HG02938 (cell line): ENCODE results near the gene CRTAP.
"Not testable (repeated sequence)": the region's sequence is repeated elsewhere in the genome, so short reads cannot be mapped to it uniquely, and the experiment has no call there.

ENCODE experiments used
- ATAC-seq: cut with Tn5 transposase; IDR thresholded peaks from one replicate; pipeline ENCODE4 v1.9.1; 2021; ENCODE audit warnings: mild to moderate bottlenecking, moderate library complexity; ENCODE audit not compliant: unreplicated experiment

CRTAP gene

DNA sequence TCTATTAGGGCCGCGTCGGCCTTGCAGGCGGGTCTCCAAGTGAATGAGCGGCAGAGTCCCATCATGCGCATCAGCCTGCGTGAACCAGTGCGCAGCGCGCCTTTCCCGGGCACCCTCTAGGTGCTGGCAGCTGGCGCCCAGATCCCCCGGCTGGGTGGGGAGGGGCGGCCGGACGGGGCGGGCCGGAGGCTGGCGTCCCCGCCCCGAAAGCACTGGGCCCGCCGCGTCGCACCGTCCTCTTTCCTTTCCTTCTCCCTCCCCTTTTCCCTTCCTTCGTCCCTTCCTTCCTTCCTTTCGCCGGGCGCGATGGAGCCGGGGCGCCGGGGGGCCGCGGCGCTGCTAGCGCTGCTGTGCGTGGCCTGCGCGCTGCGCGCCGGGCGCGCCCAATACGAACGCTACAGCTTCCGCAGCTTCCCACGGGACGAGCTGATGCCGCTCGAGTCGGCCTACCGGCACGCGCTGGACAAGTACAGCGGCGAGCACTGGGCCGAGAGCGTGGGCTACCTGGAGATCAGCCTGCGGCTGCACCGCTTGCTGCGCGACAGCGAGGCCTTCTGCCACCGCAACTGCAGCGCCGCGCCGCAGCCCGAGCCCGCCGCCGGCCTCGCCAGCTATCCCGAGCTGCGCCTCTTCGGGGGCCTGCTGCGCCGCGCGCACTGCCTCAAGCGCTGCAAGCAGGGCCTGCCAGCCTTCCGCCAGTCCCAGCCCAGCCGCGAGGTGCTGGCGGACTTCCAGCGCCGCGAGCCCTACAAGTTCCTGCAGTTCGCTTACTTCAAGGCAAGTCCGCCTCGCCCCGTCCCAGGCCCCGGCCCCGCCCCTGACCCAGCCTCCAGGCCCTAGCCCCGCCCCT is at the start of gene CRTAP:
Gene CRTAP, plus strand, starts transcription at position 243 of the 850 bp plus-strand sequence. Its CDS starts 64 bp downstream, at position 307.
- ATAC-seq: peak; percentile 71

DNA sequence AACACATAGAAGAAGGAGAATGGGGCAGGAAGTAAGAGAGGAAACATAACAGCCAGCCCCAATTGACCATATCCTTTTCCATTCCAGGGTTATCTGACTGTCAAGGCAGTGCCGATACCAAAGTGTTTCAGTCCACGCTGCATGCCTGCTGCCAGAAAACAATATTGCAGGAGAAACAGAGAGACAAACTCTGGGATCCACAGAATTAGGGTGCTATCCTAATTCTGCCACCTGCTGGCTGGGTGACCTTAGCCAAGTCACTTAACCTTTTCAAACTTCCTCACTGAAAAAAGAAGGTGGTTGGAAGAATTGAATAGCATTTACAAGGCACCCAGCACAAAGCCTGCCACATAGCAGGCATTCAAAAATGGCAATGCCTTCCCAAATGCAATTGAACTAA is 48.9 kb upstream of the CRTAP start:
- ATAC-seq: no peak

DNA sequence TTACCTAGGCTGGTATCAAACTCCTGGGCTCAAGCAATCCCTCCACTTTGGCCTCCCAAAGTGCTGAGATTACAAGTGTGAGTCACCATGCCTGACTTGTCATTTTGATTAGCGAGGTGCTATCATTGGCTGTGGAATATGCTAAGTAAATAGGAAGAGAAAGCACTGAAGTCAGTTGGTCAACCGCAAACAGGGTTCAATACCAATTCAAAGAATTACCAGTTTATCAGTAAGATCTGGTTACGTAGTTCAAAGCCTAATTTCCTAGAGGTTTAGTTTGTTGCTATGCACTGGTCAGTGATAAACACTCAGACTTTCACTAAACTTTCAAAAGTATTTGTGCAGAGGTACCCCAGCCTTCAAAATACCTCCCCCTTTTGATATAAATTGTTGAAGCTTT is 46.3 kb upstream of the CRTAP start:
- ATAC-seq: no peak

DNA sequence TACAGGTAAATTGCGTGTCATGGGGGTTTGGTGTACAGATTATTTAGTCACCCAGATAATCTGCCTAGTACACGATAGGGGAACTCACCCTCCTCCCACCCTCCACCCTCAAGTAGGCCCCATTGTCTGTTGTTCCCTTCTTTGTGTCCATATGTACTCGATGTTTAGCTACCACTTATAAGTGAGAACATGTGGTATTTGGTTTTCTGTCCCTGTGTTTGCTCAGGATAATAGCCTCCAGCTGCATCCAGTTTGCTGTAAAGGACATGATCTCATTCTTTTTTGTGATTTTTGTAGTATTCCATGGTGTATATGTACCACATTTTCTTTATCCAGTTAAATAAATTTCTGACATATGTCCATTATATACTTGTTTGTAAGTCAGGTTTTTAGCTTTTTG is 44.0 kb upstream of the CRTAP start:
- ATAC-seq: not testable (repeated sequence)

DNA sequence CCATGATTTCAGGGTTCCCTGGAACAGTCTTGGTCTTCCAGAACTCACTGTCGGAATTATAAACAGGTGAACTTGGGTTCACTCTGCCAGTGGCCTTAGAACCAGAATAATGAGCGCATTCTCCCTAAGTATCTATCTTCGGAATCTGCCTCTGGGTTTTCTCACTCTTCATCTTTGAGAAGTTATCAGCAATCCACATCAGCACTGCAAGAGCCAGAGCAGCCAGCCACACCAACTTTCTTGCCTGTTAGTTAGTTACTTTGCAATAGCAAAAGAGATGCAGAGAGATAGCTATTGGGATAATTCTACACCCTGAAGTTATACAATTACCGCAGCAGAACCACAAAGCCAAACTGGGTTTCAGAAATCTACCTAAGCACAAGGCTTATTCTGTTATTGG is 42.6 kb upstream of the CRTAP start:
- no peak for ATAC-seq

DNA sequence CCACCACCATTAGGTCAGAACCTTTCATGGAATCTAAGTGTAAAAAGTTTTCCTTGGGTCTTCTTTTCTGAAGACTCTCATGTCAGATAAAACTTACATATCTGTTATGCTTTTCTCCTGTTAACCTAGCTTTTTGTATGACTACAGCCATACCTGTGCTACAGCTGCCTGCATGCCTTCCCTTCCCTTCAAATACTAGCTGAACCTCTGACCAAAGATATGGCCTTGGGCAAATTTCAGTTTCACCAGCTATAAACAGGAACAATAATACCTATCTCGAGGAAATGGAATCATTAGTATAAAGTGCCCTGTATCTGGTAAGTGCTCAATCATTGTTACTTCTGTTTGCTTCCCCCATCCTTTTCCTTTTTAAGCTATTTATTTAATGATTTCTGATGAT is 41.9 kb upstream of the CRTAP start:
- ATAC-seq: no peak

DNA sequence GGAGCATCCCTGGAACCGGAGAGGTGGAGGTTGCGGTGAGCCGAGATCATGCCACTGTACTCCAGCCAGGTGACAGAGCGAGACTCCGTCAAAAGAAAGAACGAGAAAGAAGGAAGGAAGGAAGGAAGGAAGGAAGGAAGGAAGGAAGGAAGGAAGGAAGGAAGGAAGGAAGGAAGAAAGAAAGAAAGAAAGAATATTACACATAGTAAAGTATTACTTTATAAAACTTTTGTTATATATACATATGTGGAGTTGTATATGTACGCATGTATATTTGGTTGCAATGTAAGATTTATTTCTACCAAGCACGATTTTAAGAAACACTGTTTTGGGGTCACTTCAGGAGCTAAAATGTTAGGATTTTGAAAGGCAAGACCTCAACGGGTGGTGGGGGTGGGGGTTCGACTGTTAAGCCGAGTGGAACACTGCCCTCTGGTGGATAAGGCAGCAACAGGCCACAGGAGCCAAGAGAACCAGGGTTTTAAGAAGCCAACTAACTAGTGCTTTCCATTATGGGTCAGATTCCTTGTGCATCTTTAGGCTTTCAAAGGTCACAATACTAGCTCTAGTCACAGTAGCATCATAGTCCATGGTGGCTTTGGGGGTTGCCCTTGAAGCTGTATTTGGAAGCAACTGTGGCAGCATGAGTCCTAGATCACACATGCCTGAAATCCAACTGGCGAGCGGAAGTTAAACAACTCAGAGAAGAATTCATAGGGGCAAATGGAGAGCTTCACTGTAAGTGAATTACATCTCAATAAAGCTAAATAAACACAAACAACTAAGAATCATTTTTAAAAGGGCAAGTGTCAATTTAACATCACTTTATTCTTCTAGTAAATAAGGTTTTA is 39.4 kb upstream of the CRTAP start:
- peak; percentile 54 for ATAC-seq

DNA sequence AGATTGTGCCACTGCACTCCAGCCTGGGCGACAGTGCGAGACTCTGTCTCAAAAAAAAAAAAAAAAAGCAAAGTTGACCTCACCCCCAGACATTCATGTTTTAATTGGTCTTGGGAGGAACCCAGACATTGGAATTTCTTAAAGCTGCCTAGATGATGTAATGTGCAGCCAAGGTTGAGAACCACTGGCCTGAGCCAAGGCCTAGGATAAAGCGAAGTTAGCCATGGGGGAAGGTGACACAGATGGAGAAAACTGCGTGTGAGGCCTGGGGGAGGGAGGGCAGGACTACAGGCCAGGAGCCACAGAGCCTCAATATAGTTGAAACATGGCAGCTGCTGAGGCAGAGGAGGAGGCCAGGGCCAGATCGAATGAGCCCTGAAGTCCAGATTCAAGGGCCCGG is 37.8 kb upstream of the CRTAP start:
- no peak for ATAC-seq

DNA sequence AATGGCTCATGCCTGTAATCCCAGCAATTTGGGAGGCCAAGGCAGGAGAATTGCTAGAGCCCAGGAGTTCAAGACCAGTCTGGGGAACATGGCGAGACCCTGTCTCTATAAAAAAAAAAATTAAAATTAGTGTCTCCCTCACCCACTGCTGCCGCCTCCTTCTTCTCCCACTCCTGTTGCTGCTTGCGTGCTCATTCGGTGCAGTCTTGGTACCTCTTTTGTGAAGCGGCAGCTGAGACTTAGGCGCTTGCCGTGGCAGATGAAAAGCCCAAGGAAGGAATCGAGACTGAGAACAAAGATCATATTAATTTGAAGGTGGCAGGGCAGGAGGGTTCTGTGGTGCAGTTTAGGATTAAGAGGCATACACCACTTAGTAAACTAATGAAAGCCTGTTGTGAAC is 36.9 kb upstream of the CRTAP start:
- ATAC-seq: no peak

DNA sequence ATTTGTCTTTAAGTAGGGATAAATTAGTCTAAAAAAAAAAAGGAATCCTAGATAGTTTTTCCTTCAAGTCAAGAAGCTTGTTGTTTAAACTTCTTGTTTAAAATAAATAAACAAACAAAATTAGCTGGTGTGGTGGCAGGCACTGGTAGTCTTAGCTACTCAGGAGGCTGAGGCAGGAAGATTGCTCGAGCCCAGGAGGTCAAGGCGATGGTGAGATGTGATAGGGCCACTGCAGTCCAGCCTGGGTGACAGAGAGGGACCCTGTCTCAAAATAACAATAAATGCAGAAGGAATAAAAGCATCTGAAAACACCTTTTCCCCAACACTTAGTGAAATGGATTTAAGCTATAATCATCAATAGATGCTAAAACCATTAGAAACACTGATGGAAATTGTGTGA is 35.8 kb upstream of the CRTAP start:
- ATAC-seq: no peak

DNA sequence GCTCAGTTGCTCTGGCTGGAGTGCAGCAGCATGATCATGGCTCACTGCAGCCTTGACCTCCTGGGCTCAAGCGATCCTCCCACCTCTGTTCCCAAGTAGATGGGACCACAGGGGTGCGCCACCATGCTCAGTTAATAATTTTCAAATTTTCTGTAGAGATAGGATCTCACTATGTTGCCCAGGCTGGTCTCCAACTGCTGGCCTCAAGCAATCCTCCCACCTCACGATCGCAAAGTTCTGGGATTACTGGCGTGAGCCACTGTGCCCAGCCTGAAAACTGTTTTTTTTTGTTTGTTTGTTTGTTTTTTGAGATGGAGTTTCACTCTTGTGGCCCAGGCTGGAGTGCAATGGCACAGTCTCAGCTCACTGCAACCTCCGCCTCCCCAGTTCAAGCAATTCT is 34.0 kb upstream of the CRTAP start:
- ATAC-seq: not testable (repeated sequence)

DNA sequence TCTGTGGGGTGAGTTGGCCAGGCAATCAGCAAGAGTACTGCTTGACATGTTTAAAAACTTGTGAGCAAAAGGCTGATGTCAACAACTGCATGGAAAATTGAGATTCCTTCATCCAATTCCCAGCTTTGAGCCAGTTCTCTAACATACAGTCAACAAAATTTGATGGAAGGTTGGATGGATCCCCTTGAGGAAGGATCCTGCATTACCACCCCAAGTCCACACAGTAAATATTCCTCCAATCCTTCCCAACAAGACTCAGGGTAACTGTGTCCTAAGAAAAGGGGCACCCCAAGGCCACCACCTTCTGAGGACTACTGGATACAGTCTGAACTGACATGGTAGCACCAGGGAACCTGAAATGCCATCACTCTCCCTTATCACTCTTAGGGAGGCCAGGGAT is 32.0 kb upstream of the CRTAP start:
- no peak for ATAC-seq

DNA sequence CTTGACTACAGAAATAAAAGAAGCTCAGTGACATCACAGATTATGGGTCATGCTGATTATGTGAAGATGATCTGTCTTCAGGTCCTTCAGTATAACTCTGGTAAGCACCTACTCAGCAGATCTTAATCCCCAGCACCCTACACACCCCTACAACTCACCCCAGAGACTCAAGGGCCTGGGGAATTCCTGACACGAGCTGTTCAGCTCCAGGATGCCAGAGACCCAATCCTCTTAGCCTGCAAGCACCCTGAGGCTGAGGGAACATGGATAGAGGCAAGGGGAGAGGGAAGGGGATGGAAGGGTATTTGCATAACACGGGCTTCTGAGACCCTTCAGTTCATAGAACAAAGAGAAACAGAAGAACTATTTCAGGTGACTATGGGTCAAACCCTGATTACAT is 29.9 kb upstream of the CRTAP start:
- no peak for ATAC-seq

DNA sequence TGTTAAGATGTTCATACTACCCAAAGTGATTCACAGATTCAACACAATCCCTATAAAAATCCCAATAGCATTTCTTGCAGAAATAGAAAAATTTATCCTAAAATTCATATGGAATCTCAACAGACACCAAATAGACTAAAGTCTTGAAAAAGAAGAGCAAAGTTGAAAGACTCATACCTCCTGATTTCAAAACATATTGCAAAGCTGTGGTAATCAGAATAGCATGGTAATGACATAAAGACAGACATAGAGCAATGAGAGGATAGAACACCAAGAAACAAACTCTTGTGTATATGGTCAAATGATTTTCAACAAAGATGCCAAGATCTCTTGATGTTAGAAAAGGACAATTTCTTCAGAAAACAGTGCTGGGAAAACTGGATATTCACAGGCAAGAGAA is 25.1 kb upstream of the CRTAP start:
- no peak for ATAC-seq

DNA sequence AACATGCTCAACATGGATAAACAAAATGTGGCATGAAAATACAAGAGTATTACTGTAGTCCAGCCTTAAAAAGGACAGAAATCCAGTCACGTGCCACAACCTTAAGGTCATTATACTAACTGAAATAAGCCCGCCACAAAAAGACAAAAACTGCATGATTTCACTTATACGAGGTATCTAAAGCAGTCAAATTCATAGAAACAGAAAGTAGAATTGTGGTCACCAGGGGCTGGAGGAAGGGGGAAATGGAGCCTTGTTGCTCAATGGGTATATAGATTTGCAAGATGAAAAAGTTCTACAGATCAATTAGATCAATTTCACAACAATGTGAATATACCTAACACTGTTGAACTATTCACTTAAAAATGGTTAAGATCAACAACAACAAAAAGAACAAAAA is 24.3 kb upstream of the CRTAP start:
- peak; percentile 94 for ATAC-seq

DNA sequence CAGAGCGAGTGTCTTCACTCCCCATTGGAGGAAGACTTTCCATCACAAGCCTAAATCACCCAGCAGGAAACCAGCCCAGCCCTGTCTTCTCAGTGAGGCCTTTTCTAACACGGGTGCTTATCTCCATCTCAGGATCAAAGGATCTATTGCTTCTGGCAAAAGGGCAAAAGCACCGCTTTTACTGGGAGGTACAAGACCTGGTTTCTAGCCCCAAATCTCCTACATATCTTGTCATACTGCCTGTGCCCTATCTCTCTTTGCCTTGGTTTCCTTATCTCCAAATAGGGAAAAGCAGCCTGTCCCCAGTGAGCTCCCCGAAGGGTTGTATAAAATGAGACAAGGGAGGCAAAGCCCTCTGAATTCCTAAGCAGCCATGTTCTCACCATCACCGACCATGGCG is 22.1 kb upstream of the CRTAP start:
- no peak for ATAC-seq

DNA sequence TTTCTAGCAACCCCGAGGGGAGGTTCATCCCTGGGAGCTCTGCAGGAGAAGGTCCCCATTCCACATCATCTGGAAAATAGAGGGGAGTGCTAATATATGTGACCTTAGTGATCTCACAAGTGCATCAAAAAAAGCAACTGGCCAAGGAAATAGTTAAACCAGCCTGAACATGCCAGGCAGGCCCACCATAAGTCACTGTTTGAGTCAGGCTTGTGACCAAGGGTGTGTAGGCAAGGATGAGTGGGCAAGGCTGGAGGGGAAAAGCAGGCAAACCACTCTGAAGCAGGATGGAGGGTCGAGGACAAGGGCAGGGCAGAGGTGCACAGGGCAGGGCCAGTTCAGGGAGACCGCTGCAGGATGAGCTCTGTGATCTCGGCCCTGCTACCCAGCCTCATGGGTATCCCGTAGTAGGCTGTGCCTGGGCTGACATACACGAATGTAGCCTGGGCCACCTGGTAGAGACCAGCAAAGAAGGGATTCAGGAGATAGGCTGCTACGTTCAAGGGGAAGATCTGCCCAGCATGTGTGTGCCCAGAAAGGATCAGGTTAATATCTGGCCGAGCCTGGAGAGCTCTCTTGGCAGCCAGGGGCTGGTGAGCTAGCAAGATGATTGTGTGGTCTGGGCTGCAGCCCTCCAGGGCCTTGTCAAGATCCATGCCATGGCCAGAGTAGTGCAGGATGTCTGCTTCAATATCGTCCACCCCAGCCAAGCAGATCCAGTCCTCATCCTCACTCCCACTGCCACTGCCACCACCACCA is 21.1 kb upstream of the CRTAP start:
- ATAC-seq: no peak

DNA sequence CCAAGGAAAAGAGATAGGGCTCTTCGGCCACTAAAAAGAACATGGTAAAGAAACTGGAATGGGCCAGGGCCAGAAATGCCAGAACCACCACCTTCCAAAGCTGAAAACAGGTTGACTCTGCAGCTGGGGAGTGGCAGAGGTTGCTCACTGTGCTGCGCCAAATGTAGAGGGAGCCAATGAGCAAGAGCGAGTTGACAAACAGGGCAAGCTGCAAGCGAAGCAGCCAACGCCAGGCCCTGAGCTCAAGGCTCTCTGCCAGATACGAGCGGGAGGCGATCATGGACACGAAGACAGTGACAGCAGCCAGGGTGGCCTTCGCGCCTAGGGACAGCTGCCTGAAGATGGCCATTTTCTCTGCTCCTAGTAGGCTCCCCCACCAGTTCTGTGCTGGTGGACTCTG is 20.0 kb upstream of the CRTAP start:
- ATAC-seq: no peak

DNA sequence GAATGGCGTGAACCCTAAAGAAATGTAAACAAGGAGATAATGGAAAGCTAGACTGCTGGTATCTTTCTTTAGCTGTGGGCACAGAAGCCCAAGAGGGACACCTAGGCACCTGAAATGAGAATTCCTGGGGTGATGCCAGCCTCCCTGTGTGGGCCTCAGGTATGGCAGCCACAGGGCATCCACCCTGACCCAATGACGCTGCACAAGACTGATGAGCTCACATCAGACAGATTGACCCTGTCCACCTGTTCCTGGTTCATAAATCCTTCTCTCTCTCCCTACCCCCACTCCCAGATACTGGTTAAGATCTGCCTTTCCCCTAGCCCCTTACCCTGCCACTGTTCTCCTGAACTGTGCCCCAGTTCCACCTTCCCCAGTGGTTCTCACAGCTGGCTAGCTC is 18.4 kb upstream of the CRTAP start:
- ATAC-seq: no peak

DNA sequence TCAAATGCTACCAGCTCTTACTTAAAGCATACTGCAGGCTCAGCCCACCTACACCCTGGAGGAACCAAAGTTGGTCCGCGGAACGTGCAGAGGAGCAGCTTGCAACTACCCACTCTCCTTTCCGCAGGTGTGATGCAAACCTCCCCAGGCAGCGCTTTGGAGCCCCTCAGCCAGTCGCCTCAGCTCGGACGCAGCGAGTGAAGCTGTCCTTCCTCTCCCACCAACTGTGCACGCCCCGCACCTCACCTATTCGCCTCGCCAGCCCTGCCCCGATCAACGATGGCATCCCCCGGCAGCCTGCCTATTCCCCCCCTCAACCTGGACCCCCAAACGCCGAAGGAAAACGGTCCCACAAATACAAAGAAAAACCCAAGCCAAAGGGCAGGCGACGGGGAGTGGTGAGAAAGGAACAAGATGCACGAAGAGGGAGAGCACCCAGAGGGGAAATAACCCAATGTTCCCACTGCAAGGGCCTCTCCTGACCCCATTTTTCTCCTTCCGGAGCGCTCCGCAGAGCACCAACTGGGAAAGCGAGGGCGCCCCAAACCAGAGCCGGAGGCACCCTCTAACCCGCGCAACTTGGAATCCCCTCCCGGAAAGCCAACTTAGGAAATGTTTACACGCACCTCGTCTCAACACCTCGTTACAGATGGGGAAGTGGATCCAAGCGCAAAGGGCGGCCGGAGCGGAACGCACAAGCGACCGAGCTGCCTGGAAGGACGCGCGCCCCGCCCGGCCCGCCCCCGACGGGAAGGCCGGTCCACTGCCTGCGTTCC is 17.5 kb upstream of the CRTAP start:
- ATAC-seq: peak; percentile 51
